H1 (cell line): ENCODE results near the gene PLXND1. TPM values are rescaled to one million over a fixed set of nuclear protein-coding genes. Genes with fewer than 3 reads are reported as not detected.

Source experiments
- BCL11A ChIP-seq, 2 experiments: IDR thresholded peaks; one replicate each; pipeline ENCODE4 v1.6.1; 2011; ENCODE audit warnings: low read depth in 2 of 2, low read length in 2 of 2, mild to moderate bottlenecking in 2 of 2
- EZH2 ChIP-seq: fragments of 200-600 bp; sonication (generic); IDR thresholded peaks from 2 replicates; pipeline ENCODE4 v1.7.1; 2012; ENCODE audit warnings: low read depth, mild to moderate bottlenecking, moderate library complexity, low read length, inconsistent platforms; ENCODE audit not compliant: severe bottlenecking
- GABPA ChIP-seq: IDR thresholded peaks from 2 replicates; pipeline ENCODE4 v1.6.1; 2011; ENCODE audit warnings: mild to moderate bottlenecking, low read length, moderate library complexity, borderline replicate concordance; ENCODE audit not compliant: insufficient read depth
- JUN ChIP-seq: IDR thresholded peaks from 2 replicates; pipeline ENCODE4 v1.6.1; 2011; ENCODE audit warnings: low read depth, mild to moderate bottlenecking, improper control_type of control experiment, low read length
- JUND ChIP-seq: IDR thresholded peaks from 2 replicates; pipeline ENCODE4 v1.6.1; 2011; ENCODE audit warnings: mild to moderate bottlenecking, improper control_type of control experiment, low read length
- KDM1A ChIP-seq: fragments of 200-600, 300-600 bp; sonication (generic); IDR thresholded peaks from 2 replicates; pipeline ENCODE4 v1.7.1; 2016; ENCODE audit warnings: mild to moderate bottlenecking, low read length, borderline replicate concordance
- PHF8 ChIP-seq: fragments of 200-600 bp; sonication (generic); conservative IDR thresholded peaks from 2 replicates; pipeline ENCODE4 v1.7.1; 2012; ENCODE audit warnings: low read depth, mild to moderate bottlenecking, inconsistent platforms, low read length, moderate library complexity
- POLR2AphosphoS5 ChIP-seq: IDR thresholded peaks from 2 replicates; pipeline ENCODE4 v1.6.1; 2011; ENCODE audit warnings: low read depth, low read length
- polyA plus RNA-seq, 7 experiments: library from polyadenylated mRNA; depleted of rRNA in 3 of 7; stranded (reverse) in 5 of 7; unstranded in 2 of 7; fragments of >200 nt in 5 of 7; fragments of 200-250 nt in 2 of 7; gene quantifications; 1 replicate in 5 of 7; 2 replicates in 1 of 7; 4 replicates in 1 of 7; pipeline versions ENCODE4 v1.2.1 to v1.2.3, GENCODE V29; 2011 to 2013; ENCODE audit warnings: missing spikeins in 2 of 7, mixed read lengths in 2 of 7
- total RNA-seq: library from RNA; stranded (reverse); fragmentation: NEBNext Ultra II Directional; extraction: Animal tissue kit (Norgen Biotek cat#: 25700); gene quantifications from 2 replicates; pipeline ENCODE4 v1.2.1, GENCODE V29; 2021
- TF ChIP-seq, protein P1 (sequence below): fragments of 300-600 bp; sonication (generic); IDR thresholded peaks from 2 replicates; pipeline ENCODE4 v1.7.1; 2012; ENCODE audit warnings: low read length, moderate library complexity, mild to moderate bottlenecking, inconsistent platforms; ENCODE audit not compliant: insufficient replicate concordance
- TF ChIP-seq, protein P2 (sequence below): IDR thresholded peaks from 2 replicates; pipeline ENCODE4 v1.6.1; 2012; ENCODE audit warnings: inconsistent platforms

The PLXND1 gene
- total and polyA plus RNA-seq, 2 of the 8 experiments (the other 6 are each of a cell fraction or from before 2014, with no cell fraction given): 17.7 to 66.4 TPM

DNA sequence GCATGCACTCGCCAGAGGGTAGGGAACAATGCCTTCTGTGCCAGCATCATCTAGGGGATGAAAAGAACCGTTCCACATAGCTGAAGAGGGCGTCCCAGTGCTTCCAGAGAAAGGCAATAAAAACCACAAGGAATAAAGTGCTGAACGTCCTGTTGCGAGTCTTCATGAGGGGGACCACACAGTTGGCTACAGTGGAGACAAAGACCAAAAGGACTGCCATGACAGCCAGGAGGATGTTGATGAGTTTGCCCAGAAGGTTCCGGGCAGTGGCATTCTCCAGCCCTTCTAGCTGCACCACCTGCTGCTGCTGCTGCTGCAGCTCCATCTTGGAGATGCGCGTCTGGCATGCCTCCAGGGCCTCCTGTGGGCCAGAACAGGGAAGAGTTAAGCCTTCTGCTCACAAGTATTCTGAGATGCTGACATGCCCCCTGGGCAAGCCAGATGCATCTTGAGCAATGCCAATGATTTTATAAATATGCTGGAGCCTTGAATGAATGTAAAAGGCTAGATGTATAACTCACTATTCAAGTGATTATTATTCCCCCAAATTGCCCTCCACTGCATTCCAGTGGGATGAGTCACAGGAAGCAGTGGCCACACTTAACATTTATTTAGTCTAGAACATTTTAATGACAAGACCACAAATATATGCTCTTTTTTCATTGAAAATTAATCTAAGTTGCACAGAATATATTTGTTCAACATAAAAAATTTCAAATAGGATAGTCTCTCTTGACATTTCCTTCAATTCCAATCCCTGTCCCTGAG, 45.1 kb upstream of the PLXND1 start (continued):
- TF ChIP-seq, protein P1, sequence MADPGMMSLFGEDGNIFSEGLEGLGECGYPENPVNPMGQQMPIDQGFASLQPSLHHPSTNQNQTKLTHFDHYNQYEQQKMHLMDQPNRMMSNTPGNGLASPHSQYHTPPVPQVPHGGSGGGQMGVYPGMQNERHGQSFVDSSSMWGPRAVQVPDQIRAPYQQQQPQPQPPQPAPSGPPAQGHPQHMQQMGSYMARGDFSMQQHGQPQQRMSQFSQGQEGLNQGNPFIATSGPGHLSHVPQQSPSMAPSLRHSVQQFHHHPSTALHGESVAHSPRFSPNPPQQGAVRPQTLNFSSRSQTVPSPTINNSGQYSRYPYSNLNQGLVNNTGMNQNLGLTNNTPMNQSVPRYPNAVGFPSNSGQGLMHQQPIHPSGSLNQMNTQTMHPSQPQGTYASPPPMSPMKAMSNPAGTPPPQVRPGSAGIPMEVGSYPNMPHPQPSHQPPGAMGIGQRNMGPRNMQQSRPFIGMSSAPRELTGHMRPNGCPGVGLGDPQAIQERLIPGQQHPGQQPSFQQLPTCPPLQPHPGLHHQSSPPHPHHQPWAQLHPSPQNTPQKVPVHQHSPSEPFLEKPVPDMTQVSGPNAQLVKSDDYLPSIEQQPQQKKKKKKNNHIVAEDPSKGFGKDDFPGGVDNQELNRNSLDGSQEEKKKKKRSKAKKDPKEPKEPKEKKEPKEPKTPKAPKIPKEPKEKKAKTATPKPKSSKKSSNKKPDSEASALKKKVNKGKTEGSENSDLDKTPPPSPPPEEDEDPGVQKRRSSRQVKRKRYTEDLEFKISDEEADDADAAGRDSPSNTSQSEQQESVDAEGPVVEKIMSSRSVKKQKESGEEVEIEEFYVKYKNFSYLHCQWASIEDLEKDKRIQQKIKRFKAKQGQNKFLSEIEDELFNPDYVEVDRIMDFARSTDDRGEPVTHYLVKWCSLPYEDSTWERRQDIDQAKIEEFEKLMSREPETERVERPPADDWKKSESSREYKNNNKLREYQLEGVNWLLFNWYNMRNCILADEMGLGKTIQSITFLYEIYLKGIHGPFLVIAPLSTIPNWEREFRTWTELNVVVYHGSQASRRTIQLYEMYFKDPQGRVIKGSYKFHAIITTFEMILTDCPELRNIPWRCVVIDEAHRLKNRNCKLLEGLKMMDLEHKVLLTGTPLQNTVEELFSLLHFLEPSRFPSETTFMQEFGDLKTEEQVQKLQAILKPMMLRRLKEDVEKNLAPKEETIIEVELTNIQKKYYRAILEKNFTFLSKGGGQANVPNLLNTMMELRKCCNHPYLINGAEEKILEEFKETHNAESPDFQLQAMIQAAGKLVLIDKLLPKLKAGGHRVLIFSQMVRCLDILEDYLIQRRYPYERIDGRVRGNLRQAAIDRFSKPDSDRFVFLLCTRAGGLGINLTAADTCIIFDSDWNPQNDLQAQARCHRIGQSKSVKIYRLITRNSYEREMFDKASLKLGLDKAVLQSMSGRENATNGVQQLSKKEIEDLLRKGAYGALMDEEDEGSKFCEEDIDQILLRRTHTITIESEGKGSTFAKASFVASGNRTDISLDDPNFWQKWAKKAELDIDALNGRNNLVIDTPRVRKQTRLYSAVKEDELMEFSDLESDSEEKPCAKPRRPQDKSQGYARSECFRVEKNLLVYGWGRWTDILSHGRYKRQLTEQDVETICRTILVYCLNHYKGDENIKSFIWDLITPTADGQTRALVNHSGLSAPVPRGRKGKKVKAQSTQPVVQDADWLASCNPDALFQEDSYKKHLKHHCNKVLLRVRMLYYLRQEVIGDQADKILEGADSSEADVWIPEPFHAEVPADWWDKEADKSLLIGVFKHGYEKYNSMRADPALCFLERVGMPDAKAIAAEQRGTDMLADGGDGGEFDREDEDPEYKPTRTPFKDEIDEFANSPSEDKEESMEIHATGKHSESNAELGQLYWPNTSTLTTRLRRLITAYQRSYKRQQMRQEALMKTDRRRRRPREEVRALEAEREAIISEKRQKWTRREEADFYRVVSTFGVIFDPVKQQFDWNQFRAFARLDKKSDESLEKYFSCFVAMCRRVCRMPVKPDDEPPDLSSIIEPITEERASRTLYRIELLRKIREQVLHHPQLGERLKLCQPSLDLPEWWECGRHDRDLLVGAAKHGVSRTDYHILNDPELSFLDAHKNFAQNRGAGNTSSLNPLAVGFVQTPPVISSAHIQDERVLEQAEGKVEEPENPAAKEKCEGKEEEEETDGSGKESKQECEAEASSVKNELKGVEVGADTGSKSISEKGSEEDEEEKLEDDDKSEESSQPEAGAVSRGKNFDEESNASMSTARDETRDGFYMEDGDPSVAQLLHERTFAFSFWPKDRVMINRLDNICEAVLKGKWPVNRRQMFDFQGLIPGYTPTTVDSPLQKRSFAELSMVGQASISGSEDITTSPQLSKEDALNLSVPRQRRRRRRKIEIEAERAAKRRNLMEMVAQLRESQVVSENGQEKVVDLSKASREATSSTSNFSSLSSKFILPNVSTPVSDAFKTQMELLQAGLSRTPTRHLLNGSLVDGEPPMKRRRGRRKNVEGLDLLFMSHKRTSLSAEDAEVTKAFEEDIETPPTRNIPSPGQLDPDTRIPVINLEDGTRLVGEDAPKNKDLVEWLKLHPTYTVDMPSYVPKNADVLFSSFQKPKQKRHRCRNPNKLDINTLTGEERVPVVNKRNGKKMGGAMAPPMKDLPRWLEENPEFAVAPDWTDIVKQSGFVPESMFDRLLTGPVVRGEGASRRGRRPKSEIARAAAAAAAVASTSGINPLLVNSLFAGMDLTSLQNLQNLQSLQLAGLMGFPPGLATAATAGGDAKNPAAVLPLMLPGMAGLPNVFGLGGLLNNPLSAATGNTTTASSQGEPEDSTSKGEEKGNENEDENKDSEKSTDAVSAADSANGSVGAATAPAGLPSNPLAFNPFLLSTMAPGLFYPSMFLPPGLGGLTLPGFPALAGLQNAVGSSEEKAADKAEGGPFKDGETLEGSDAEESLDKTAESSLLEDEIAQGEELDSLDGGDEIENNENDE: no peak
- TF ChIP-seq GABPA (no peak), BCL11A (IDR thresholded peaks at IDR 0.05; ENCODE audit: low read depth in 2 of 2, low read length in 2 of 2) (no peak), EZH2 (no peak), PHF8 (no peak; the same call in 1 of the 2 replicates), KDM1A (no peak), JUN (0 out of 2 replicates have a peak, but pooled peaks have one; percentile 15), POLR2AphosphoS5 (no peak), JUND (peak; percentile 83)
- TF ChIP-seq, protein P2, sequence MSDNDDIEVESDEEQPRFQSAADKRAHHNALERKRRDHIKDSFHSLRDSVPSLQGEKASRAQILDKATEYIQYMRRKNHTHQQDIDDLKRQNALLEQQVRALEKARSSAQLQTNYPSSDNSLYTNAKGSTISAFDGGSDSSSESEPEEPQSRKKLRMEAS: 0 out of 2 replicates have a peak, but pooled peaks have one; percentile 23
